Kidney epithelial cell (primary cell): ENCODE results near the gene ST7L. TPM values are rescaled to one million over a fixed set of nuclear protein-coding genes. Genes with fewer than 3 reads are reported as not detected.

ENCODE experiments used
- DNase-seq: peaks from one replicate; pipeline ENCODE4 v3.0.0-alpha.2; 2010; ENCODE audit warnings: low read depth
- H3K27me3 ChIP-seq: 2 replicates; pipeline ENCODE4 v1.6.0; 2011; ENCODE audit warnings: low read length; ENCODE audit not compliant: control insufficient read depth, insufficient read depth
- H3K36me3 ChIP-seq: 2 replicates; pipeline ENCODE4 v1.5.1; 2011; ENCODE audit warnings: low read length; ENCODE audit not compliant: control insufficient read depth, insufficient read depth
- H3K4me3 ChIP-seq: 2 replicates; pipeline ENCODE4 v1.5.1; 2011; ENCODE audit warnings: low read depth, mild to moderate bottlenecking, control low read depth, low read length
- total RNA-seq: library from RNA; depleted of rRNA; stranded (reverse); fragments of >200 nt; gene quantifications from 2 replicates; pipeline ENCODE4 v1.2.3, GENCODE V29; 2015
- TF ChIP-seq, protein P1 (sequence below): IDR thresholded peaks from 2 replicates; pipeline ENCODE4 v1.5.1; 2011; ENCODE audit warnings: mild to moderate bottlenecking, moderate library complexity, low read length, control low read depth, inconsistent platforms; ENCODE audit not compliant: insufficient read depth, poor library complexity, severe bottlenecking

ST7L gene
- total RNA-seq, 1 donor from 2014 or later: 12.9 TPM

DNA sequence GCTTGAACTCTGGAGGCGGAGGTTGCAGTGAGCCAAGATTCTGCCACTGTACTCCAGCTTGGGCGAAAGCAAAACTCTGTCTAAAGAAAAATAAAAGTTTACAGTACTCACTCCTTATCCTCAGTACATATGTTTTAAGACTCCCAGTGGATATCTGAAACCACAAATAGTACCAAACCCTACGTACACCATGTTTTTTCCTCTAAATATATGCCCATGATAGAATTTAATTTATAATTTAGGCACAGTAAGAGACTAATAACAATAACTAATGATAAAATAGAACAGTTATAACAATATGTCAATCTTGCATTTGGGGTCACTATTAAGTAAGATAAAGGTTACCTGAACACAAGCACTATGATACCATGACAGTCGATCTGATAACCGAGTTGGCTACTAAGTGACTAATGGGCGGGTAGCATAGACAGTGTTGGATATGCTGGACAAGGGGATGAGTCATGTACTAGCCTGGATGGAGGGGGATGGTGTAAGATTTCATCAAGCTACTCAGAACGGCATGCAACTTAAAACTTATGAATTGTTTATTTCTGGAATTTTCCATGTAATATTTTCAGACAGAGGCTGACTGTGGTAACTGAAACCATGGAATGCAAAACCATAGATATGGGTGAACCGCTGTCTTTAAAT is 43.7 kb downstream of the ST7L start:
- TF ChIP-seq, protein P1, sequence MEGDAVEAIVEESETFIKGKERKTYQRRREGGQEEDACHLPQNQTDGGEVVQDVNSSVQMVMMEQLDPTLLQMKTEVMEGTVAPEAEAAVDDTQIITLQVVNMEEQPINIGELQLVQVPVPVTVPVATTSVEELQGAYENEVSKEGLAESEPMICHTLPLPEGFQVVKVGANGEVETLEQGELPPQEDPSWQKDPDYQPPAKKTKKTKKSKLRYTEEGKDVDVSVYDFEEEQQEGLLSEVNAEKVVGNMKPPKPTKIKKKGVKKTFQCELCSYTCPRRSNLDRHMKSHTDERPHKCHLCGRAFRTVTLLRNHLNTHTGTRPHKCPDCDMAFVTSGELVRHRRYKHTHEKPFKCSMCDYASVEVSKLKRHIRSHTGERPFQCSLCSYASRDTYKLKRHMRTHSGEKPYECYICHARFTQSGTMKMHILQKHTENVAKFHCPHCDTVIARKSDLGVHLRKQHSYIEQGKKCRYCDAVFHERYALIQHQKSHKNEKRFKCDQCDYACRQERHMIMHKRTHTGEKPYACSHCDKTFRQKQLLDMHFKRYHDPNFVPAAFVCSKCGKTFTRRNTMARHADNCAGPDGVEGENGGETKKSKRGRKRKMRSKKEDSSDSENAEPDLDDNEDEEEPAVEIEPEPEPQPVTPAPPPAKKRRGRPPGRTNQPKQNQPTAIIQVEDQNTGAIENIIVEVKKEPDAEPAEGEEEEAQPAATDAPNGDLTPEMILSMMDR: no peak
- peak; percentile 47 for DNase-seq
- Histone ChIP-seq H3K4me3 (no peak overlapping the region), H3K36me3 (no peaks in the 10 kb centered on the region), H3K27me3 (no peaks in the 10 kb centered on the region)

DNA sequence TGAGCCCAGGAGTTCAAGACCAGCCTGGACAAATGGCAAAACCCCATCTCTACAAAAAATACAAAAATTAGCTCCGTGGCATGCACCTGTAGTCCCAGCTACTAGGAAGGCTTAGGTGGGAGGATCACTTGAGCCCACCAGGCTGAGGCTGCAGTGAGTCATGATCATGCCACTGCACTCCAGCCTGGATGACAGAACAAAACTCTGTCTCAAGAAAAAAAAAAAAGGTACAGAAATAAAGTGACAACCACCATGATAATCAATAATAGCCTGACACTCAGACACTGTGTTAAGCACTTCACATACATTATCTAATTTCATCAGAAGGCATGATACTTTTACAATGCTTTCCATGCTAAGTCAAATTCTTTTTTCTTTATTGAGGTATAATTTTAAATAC is 53.1 kb downstream of the ST7L start:
- TF ChIP-seq, protein P1: no peak
- no peak overlapping the region for H3K4me3 ChIP-seq
- DNase-seq: no peak
- no peaks in the 10 kb centered on the region for H3K36me3 ChIP-seq
- H3K27me3 ChIP-seq: no peaks in the 10 kb centered on the region

DNA sequence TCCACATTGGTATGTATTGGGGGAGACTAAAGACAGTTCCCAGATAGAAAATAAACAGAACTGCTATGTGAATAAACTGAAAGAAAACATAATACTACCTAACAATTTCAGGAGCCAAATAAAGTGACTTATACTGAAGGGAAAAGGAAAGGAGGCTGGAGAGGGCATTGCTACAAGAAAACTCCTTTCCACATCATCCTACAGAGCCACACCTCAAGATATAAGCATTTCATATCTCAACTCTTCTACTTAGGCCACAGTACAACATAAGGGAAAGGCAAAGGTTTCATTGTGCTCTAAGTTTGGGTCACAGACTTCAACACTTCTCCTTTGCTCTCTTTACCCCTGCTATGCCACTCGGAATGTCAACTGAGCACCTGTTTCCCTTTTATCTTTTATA is 54.9 kb downstream of the ST7L start:
- Histone ChIP-seq H3K27me3 (no peaks in the 10 kb centered on the region), H3K4me3 (no peak overlapping the region), H3K36me3 (no peaks in the 10 kb centered on the region)
- no peak for DNase-seq
- TF ChIP-seq, protein P1: no peak

DNA sequence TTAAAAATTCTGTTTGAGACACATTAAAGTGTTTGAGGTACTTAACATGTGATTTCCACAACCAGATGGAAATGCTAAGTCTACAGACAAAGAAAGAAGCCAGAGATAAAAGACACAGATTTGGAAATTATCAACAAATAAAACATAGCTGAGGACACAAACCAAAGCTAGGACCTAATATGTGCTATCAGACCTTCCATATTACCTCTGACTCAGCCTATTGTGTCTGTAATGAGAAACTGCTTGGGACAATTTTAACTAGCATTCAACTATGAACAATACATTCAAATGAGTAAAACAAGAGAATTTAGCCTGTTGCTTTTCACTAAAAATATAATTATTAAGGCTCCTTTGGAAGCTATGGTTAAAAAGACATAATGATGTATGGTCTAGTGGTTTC is 55.6 kb downstream of the ST7L start:
- TF ChIP-seq, protein P1: no peak
- Histone ChIP-seq H3K27me3 (no peaks in the 10 kb centered on the region), H3K36me3 (no peaks in the 10 kb centered on the region), H3K4me3 (no peak overlapping the region)
- no peak for DNase-seq

DNA sequence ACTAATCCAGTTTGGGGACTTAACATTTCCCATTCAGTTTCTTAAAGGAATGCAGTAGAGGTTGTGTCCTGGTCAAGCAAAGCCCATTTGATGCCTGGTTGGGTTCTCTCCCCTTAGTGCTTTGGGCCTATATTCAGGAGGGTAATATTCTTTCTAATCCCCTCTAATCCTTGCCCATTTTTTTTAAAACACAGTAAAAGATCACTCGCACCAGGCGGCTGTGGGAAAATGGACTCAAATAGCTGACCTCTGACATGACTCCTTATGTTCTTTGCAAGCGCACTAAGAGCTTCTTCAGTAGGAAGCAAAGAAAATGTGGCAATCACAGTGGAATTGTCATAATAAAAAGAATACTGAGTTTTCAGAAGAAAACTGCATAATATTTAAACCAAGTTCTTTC is 60.3 kb downstream of the ST7L start:
- Histone ChIP-seq H3K27me3 (no peaks in the 10 kb centered on the region), H3K36me3 (no peaks in the 10 kb centered on the region), H3K4me3 (no peak overlapping the region)
- TF ChIP-seq, protein P1: no peak
- no peak for DNase-seq

DNA sequence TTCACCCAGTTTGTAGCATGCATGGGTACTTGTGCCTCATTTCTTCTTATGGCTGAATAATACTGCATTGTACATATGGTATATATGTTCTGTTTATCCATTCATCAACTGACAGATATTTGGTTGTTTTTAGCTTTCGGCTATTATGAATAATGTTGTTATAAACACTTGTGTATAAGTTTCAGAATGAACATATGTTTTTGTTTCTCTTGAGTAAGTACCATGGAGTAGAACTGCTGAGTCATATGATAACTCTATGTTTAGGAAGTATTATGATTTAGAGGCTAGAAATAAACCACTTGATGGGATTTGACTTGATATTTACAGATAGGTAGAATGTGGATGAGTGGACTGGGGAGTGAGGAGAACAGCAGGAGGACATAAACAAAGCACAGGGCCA is 61.6 kb downstream of the ST7L start:
- DNase-seq: no peak
- TF ChIP-seq, protein P1: no peak
- no peaks in the 10 kb centered on the region for H3K27me3 ChIP-seq

More for the DNA sequence above, 61.6 kb downstream of the ST7L start:
- H3K36me3 ChIP-seq: no peaks in the 10 kb centered on the region
- H3K4me3 ChIP-seq: no peak overlapping the region
